Epithelial cell of proximal tubule (primary cell): ENCODE results near the gene CWC27. TPM values are rescaled to one million over a fixed set of nuclear protein-coding genes. Genes with fewer than 3 reads are reported as not detected.

Experiments
- DNase-seq: peaks from one replicate; pipeline ENCODE4 v3.0.0-alpha.2; 2011; ENCODE audit warnings: low read depth
- H3K4me3 ChIP-seq: 2 replicates; pipeline ENCODE4 v1.5.1; 2011; ENCODE audit warnings: low read depth, mild to moderate bottlenecking, low read length
- CTCF ChIP-seq: conservative IDR thresholded peaks from 2 replicates; pipeline ENCODE4 v1.5.1; 2012; ENCODE audit warnings: low read depth, mild to moderate bottlenecking, low read length
- total RNA-seq: library from RNA; depleted of rRNA; stranded (reverse); fragments of >200 nt; gene quantifications from 2 replicates; pipeline ENCODE4 v1.2.3, GENCODE V29; 2015

Gene CWC27
- total RNA-seq, 1 donor from 2014 or later, result 17.6 TPM

- H3K4me3 ChIP-seq, result no peak overlapping the region
- TF ChIP-seq CTCF, result no peak
- no peak for DNase-seq
Measured at GRCh38 chr5:64978546-64978945, 209.8 kb downstream of the CWC27 start.

- no peak for DNase-seq
- no peak for TF ChIP-seq CTCF
- H3K4me3 ChIP-seq, result no peak overlapping the region
Measured at GRCh38 chr5:64979531-64979930, 210.8 kb downstream of the CWC27 start.

- no peak overlapping the region for H3K4me3 ChIP-seq
- no peak for TF ChIP-seq CTCF
- no peak for DNase-seq
Measured at GRCh38 chr5:64980176-64980575, 211.4 kb downstream of the CWC27 start.

- no peak for DNase-seq
- no peak overlapping the region for H3K4me3 ChIP-seq
- TF ChIP-seq CTCF, result no peak
Measured at GRCh38 chr5:64987768-64988167, 219.0 kb downstream of the CWC27 start.

GRCh38 chr5:65009207-65009606 lies 240.5 kb downstream of the CWC27 start:
- H3K4me3 ChIP-seq, result no peak overlapping the region
- no peak for DNase-seq
- TF ChIP-seq CTCF, result no peak

- no peak for TF ChIP-seq CTCF
- no peak for DNase-seq
- no peak overlapping the region for H3K4me3 ChIP-seq
Measured at GRCh38 chr5:65010841-65011240, 242.1 kb downstream of the CWC27 start.

GRCh38 chr5:65012301-65012892 lies 243.7 kb downstream of the CWC27 start:
- H3K4me3 ChIP-seq, result no peak overlapping the region
- no peak for DNase-seq
- no peak for TF ChIP-seq CTCF
